DOHH2 (cell line): ENCODE data around the gene ODC1.

Experiments
- EZH2phosphoT487 ChIP-seq: fragments of 200-600 bp; sonication (generic); IDR thresholded peaks from 2 replicates; pipeline ENCODE4 v1.6.1; 2017; ENCODE audit warnings: borderline replicate concordance, mild to moderate bottlenecking, antibody characterized with exemption, low read length, moderate library complexity, mixed read lengths
- TF ChIP-seq, protein P1 (sequence below): fragments of 200-600 bp; sonication (generic); IDR thresholded peaks from one replicate; pipeline ENCODE4 v1.5.1; 2014; ENCODE audit warnings: antibody characterized with exemption, mild to moderate bottlenecking, low read depth, low read length; ENCODE audit not compliant: poor library complexity, severe bottlenecking

DNA sequence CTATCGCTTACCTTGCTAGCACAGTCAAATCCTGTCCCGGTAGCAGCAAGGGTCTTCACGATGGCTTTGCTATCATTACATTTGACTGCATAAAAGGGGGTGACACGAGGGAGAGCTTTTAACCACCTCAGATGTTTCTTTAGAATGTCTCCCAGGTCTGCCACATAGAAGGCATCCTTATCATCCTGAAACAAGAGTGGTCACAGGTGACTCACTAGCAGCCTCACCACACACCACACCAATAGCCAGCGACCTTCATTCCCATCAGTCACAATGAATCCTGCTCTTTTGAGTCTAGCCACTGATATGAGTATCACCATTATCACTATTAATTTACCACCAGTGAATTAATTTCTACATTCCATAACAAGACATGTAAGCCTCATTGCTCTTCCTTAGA is 3.7 kb downstream of the ODC1 start:
- TF ChIP-seq, protein P1, sequence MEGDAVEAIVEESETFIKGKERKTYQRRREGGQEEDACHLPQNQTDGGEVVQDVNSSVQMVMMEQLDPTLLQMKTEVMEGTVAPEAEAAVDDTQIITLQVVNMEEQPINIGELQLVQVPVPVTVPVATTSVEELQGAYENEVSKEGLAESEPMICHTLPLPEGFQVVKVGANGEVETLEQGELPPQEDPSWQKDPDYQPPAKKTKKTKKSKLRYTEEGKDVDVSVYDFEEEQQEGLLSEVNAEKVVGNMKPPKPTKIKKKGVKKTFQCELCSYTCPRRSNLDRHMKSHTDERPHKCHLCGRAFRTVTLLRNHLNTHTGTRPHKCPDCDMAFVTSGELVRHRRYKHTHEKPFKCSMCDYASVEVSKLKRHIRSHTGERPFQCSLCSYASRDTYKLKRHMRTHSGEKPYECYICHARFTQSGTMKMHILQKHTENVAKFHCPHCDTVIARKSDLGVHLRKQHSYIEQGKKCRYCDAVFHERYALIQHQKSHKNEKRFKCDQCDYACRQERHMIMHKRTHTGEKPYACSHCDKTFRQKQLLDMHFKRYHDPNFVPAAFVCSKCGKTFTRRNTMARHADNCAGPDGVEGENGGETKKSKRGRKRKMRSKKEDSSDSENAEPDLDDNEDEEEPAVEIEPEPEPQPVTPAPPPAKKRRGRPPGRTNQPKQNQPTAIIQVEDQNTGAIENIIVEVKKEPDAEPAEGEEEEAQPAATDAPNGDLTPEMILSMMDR: no peak
- TF ChIP-seq EZH2phosphoT487: no peak
